Testis (tissue), 3 donors: ENCODE data around the gene CST11. TPM values are rescaled to one million over a fixed set of nuclear protein-coding genes. Genes with fewer than 3 reads are reported as not detected.

Experiments
- DNase-seq: peaks from one replicate; pipeline ENCODE4 v3.0.0-alpha.2; 2019
- H3K27ac ChIP-seq, 2 donors: fragments of 200-600 bp; sonication (generic); one replicate each; pipeline ENCODE4 v1.5.1; 2019
- H3K27me3 ChIP-seq: fragments of 200-600 bp; sonication (generic); one replicate; pipeline ENCODE4 v1.5.1; 2019
- H3K36me3 ChIP-seq: fragments of 200-600 bp; sonication (generic); one replicate; pipeline ENCODE4 v1.5.1; 2017; ENCODE audit warnings: low read depth; ENCODE audit errors: missing control alignments
- H3K4me1 ChIP-seq: fragments of 200-600 bp; sonication (generic); one replicate; pipeline ENCODE4 v1.5.1; 2019
- H3K4me3 ChIP-seq, 2 donors: fragments of 200-600 bp; sonication (generic); one replicate each; pipeline ENCODE4 v1.5.1; 2017 to 2019
- H3K9me3 ChIP-seq: fragments of 200-600 bp; sonication (generic); one replicate; pipeline ENCODE4 v1.5.1; 2017
- POLR2A ChIP-seq: fragments of 450-650 bp; IDR thresholded peaks from one replicate; pipeline ENCODE4 v1.6.1; 2017; ENCODE audit warnings: antibody characterized with exemption, mild to moderate bottlenecking, moderate library complexity
- WGBS, 2 donors: methylation state at CpG; one replicate each; pipeline ENCODE4 v1.1.5; 2018; 5-methylcytosine and 5-hydroxymethylcytosine counted together
- intact Hi-C: fragments of 100-400 bp; cut with DNase I; formaldehyde crosslinking; loops from one replicate; pipeline ENCODE4 v1.15.1; 2023; ENCODE audit warnings: low total_unique reads
- polyA plus RNA-seq: library from polyadenylated mRNA; stranded (reverse); fragments of 350-450 nt; fragmentation: Illumina TruSeq; extraction: RNeasy Lipid Tissue Mini Kit (QIAGEN cat#74804); gene quantifications from one replicate; pipeline ENCODE4 v1.2.3, GENCODE V29; 2014; ENCODE audit warnings: low read depth, low replicate concordance; ENCODE audit not compliant: insufficient read depth
- total RNA-seq, 2 donors: library from RNA; depleted of rRNA; stranded (reverse); fragments of >200 nt; gene quantifications; one replicate each; pipeline ENCODE4 v1.2.3, GENCODE V29; 2016
- TF ChIP-seq, protein P1 (sequence below), 3 experiments: fragments of 450-650 bp in 2 of 3; fragments of 200-600 bp in 1 of 3; sonication (generic) in 1 of 3; IDR thresholded peaks; one replicate each; pipeline ENCODE4 v1.5.1; 2016 to 2019; ENCODE audit warnings: antibody characterized with exemption in 3 of 3, mild to moderate bottlenecking in 2 of 3, moderate library complexity in 1 of 3

The CST11 gene
- total and polyA plus RNA-seq, 3 donors from 2014 or later = not detected

- no peak for DNase-seq
- Histone ChIP-seq H3K27me3 (no peaks in the 10 kb centered on the region), H3K9me3 (no peaks in the 10 kb centered on the region), H3K4me3 (no peak overlapping the region), H3K27ac (no peak overlapping the region), H3K36me3 (no peaks in the 10 kb centered on the region), H3K4me1 (peaks cover 56% of the 10 kb centered on the region)
- intact Hi-C loops = no loop called here
- WGBS, 2 donors = 87 to 92% methylated on average over 3 of the region's 3 CpGs
- TF ChIP-seq POLR2A = no peak
- TF ChIP-seq, protein P1, sequence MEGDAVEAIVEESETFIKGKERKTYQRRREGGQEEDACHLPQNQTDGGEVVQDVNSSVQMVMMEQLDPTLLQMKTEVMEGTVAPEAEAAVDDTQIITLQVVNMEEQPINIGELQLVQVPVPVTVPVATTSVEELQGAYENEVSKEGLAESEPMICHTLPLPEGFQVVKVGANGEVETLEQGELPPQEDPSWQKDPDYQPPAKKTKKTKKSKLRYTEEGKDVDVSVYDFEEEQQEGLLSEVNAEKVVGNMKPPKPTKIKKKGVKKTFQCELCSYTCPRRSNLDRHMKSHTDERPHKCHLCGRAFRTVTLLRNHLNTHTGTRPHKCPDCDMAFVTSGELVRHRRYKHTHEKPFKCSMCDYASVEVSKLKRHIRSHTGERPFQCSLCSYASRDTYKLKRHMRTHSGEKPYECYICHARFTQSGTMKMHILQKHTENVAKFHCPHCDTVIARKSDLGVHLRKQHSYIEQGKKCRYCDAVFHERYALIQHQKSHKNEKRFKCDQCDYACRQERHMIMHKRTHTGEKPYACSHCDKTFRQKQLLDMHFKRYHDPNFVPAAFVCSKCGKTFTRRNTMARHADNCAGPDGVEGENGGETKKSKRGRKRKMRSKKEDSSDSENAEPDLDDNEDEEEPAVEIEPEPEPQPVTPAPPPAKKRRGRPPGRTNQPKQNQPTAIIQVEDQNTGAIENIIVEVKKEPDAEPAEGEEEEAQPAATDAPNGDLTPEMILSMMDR (IDR thresholded peaks at IDR 0.05) = no peak
These were observed 38.7 kb downstream of the CST11 start for GRCh38 chr20:23413862-23414422.

DNA sequence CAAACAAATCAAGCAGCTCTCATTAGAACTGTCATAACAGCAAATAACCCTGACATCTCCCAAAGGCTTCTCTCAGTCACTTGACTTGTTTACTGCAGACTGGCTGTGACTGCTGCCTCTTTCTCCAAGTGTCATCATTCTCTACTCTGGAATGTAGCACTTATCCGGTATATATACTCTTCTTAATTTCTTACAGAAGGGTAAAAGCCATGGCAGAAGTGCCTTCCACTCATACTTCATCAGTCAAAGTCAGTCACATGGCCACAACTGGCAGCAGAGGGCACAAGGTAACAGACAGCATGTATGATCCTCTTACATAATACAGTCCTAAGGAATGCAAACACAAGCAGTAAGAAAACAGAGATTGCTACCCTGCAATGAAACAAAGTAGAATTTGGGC is 40.6 kb downstream of the CST11 start:
- no peak for DNase-seq
- Histone ChIP-seq H3K4me1 (peaks cover 54% of the 10 kb centered on the region), H3K4me3 (no peak overlapping the region), H3K36me3 (no peaks in the 10 kb centered on the region), H3K27me3 (no peaks in the 10 kb centered on the region), H3K27ac (peak overlapping the region in 1 of 2 donors; percentile 64), H3K9me3 (no peaks in the 10 kb centered on the region)
- intact Hi-C loops = no loop called here
- 30 to 53% methylated on average over 1 of the region's 1 CpG for WGBS, 2 donors
- TF ChIP-seq POLR2A = no peak
- TF ChIP-seq, protein P1 (IDR thresholded peaks at IDR 0.05) = no peak

DNA sequence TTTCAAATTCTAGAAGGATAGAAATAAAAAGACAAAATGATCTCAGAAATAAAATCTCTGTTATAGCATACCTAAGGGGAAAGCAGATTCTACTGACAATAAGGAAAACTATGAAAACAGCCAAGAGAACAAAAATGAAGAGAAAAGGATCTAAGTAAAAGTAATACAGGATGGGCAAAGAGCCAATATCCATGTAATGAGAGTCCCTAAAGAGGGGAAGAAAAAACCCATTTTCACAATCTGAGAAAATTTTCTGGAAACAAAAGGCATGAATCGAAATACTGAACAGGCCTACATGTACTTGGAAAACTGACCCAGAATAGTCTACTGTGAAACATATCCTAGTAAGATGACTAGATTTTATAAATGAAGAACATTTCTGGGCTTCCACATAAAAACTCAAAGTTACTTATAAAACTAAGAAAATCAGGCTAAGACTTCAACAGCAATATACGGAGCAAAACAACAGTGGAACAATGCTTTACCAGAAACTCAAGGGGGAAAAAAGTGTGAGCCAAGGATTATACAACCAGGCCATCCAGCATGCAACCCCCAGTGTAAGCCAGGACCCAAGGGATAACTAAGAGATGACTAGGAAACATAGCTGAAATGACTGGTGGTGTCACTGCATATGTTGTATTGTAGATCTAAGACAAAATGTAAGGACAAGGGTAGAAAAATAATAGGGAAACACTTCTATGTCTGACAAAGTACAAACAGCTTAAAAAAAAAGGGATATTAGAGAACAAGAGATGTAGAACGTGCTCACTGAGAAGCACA is 41.6 kb downstream of the CST11 start:
- Histone ChIP-seq H3K27ac (peak overlapping the region; percentile 26 to 64), H3K36me3 (no peaks in the 10 kb centered on the region), H3K4me3 (no peak overlapping the region), H3K9me3 (no peaks in the 10 kb centered on the region), H3K4me1 (peaks cover 53% of the 10 kb centered on the region), H3K27me3 (no peaks in the 10 kb centered on the region)
- intact Hi-C loops = no loop called here
- DNase-seq = no peak
- WGBS, 2 donors = 48 to 59% methylated on average over 3 of the region's 3 CpGs
- TF ChIP-seq POLR2A = no peak
- TF ChIP-seq, protein P1 (IDR thresholded peaks at IDR 0.05) = no peak

DNA sequence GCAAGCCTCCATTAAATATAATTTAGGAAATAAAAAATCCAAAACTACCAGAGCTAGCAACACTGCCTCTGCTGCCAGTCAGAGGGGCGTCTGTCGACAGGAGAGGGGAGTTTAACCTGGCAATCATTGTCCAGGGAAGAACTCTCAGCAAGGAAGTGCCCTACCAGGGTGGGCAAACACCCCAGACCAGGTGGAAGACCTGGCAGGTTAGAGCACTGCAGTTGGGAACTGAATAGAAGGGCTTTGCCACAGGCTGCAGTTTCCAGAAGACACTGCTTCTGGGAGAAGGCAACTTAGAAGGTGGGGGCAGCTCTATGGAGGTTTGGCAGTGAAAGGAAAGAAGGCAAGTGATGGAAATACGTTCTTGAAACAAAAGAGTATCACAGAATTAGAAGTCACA is 42.9 kb downstream of the CST11 start:
- intact Hi-C loops = no loop called here
- no peak for TF ChIP-seq POLR2A
- TF ChIP-seq, protein P1 (IDR thresholded peaks at IDR 0.05) = no peak
- H3K9me3 ChIP-seq = no peaks in the 10 kb centered on the region
- H3K4me1 ChIP-seq = peaks cover 49% of the 10 kb centered on the region
- peak overlapping the region; percentile 71 to 83 for H3K27ac ChIP-seq
- no peaks in the 10 kb centered on the region for H3K36me3 ChIP-seq
- H3K27me3 ChIP-seq = no peaks in the 10 kb centered on the region
- WGBS, 2 donors = 49 to 59% methylated on average over 3 of the region's 3 CpGs
- no peak overlapping the region for H3K4me3 ChIP-seq
- no peak for DNase-seq
